Stimulated activated CD8-positive, alpha-beta memory T cell treated with anti-CD3 and anti-CD28 coated beads, Interleukin-7, amount 100 ng/mL, for 48 hours (primary cell): ENCODE measurements around the gene AMHR2.

ENCODE experiments used
- DNase-seq, 2 donors: peaks; one replicate each; pipeline ENCODE4 v3.0.0-alpha.2; 2020; ENCODE audit warnings: low read depth in 1 of 2; ENCODE audit errors: extremely low read depth in 1 of 2

Gene AMHR2

DNA sequence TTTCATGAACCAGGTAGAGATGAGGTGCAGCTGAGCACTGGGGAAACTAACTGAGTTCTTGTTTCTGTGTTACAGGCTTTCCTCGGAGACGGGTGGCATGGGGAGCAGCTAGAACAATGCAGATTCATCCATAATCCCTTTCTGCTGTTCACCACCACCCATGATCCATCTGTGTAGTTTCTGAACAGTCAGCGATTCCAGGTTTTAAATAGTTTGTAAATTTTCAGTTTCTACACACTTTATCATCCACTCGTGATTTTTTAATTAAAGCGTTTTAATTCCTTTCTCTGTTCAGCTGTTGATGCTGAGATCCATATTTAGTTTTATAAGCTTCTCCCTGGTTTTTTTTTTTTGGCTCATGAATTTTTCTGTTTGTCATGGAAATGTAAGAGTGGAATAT is 55.7 kb downstream of the AMHR2 start:
- no peak for DNase-seq

DNA sequence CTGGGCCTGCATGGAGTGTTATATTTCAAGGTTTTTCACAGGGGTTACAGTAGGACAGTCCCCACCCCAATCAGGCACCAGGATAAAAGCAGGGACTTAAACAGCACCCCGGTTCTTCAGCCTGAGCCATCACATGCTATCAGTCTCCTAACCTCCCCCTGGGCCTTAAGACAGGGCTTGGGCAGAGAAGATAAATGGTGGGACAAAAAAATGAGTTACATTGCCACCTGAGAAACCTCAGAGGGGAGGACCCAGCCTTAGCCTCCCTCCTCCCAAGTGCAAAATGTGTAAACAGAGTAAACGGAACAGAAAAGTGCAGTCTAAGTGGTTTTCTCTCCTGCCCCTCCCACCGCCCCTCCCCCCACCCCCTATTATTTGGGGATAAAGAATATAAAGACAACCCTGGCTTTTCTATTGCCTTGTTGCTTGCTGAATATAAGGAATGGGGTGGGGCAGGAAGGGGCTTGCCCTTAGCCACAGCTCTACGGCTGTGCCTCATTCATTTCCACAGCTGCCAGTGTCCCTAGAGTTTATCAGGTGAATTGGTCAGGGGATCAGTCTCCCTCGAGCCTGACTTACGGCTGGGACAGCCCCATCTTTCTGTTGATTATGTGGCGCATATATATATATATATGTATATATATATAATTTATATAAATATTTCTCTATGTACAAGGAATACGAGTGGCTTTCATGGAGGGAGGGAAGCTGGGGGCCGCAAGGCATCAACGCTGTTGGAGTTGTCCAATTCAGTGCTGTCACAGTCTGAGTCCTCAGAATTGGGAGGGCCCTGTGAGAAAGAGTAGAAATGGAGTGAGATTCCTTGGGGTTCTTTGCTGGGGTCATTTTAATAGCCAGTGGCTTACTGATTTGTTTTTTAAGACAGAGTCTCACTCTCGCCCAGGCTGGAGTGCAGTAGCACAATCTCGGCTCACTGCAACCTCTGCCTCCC is 57.1 kb downstream of the AMHR2 start:
- DNase-seq: no peak
